ENCODE results near the gene FSIP1. TPM values are rescaled to one million over a fixed set of nuclear protein-coding genes. Genes with fewer than 3 reads are reported as not detected.

Gene FSIP1
- total RNA-seq, 1 donor from 2014 or later = 0.91 TPM

DNA sequence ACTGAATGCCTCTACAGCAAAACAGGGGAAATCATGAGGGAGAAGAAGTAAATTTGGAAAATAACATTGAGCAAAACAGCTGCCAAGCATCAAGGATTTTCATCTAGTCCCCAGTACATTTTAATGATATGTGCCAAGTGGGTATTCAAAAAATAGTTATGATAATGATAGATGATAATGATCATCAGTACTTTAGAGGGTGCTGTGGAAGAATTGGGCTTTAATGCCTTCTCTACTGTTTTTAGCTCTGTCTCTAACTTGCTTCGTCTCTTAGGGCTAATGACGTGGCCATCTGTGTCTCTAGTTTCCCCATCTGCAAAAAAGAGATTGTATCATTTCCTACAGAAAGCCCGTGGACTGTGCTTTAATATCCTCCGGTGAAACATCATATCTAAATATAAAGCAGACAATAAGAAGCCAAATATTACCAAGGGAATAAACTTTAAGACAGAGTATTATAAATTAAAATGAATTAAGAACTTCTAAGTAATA lies 10.2 kb upstream of the FSIP1 start:
- intact Hi-C loops (cut with micrococcal nuclease) = no loop called here

DNA sequence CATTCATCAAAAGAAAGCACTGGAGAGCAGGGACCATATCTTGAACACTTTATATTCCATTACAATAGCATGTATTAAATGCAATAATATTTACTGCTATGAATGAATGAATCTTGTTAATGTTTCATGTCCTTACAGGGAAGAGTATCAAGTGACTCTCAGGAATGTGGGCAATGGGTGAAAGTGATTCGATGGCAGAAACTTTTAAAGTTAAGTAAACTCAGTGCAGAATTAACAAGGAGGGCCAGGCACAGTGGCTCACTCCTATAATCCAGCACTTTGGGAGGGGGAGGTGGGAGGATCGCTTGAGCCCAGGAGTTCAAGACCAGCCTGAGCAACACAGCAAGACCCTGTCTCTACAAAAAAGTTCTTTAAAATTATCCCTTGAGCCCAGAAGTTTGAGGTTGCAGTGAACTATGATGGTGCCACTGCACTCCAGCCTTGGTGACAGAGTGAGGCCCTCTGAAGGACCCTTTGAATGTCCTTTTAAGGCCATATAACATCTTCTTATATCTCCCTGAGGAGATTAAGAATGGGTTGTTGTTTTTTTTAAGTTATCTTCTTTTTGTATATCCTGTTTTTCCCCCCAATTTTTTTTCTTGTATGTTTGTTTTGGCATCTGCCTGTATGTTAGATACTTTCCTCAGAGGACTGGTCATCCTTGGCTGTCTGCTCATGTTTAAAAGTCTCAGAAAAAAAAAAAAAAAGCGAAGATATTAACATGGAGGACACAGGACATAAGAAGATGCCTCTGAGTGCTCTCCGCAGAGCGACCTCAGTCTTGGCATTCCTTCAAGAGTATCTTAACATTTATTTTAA lies 9.6 kb upstream of the FSIP1 start:
- intact Hi-C loops (cut with micrococcal nuclease) = no loop called here

GRCh38 chr15:39789736-39790135 lies 7.1 kb upstream of the FSIP1 start:
- intact Hi-C loops (cut with micrococcal nuclease) = loop anchor here (10.0 kb wide), 3 partner anchors 425 to 1235 kb away; no protein-coding TSS in a partner anchor

GRCh38 chr15:39788800-39789565 lies 6.3 kb upstream of the FSIP1 start:
- intact Hi-C loops (cut with micrococcal nuclease) = loop anchor here (10.0 kb wide), 3 partner anchors 426 to 1234 kb away; no protein-coding TSS in a partner anchor

GRCh38 chr15:39788108-39788507 lies 5.5 kb upstream of the FSIP1 start:
- intact Hi-C loops (cut with micrococcal nuclease) = loop anchor here (10.0 kb wide), 3 partner anchors 427 to 1233 kb away; no protein-coding TSS in a partner anchor

DNA sequence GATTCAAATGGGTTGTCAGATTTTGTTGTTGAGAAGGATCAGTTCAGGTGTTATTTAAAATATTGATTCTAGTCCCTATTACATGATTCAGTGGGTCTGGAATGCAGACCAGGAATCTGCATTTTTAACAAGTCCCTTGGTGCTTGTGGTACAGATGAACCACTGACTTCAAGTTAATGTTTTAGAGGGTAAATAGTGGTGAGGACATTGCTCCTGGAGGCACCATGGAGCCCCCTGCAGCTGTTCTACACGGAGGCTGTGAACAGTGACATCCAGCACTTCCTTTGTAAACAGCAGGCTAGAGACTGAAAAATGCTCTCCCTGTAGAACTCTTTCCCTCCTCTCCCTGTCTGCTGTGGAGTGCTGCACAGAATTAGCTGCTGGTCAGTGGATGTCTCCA lies 4.8 kb upstream of the FSIP1 start:
- intact Hi-C loops (cut with micrococcal nuclease) = loop anchor here (10.0 kb wide), 3 partner anchors 427 to 1233 kb away; no protein-coding TSS in a partner anchor

DNA sequence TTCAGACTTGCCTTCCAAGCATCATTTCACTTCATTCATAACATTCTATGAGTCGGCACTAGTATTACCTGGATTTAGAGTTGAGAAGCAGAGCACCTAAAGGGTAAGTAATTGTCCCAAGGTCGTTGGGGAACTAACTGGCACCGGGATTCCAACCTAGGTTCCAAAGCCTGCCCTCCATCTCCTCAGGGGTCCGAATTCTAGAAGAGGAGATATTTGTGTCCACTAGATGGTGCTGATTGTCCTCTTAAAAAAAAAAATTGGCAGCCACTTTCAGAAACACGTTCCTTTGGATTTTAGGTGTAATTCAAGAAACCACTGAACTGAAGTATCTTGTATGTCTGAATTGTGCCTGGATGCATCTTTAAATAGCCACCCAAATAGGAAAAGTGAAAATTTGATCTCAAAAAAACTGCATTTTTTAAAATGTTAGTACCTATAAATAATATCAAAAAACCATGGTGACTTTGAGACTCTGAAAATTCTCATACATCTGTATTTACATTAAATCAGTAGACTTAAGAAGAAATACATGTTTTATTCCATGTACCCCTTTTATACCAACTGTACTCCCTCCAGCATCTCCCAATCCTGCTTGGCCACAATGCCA lies 3.9 kb upstream of the FSIP1 start:
- intact Hi-C loops (cut with micrococcal nuclease) = loop anchor here (1.0 to 10.0 kb wide), 6 partner anchors 89 to 1232 kb away; partner anchors contain the start of gene SRP14

- intact Hi-C loops (cut with micrococcal nuclease) = loop anchor here (1.0 to 10.0 kb wide), 6 partner anchors 89 to 1231 kb away; partner anchors contain the start of gene SRP14
These were observed 3.2 kb upstream of the FSIP1 start for GRCh38 chr15:39785841-39786240.

DNA sequence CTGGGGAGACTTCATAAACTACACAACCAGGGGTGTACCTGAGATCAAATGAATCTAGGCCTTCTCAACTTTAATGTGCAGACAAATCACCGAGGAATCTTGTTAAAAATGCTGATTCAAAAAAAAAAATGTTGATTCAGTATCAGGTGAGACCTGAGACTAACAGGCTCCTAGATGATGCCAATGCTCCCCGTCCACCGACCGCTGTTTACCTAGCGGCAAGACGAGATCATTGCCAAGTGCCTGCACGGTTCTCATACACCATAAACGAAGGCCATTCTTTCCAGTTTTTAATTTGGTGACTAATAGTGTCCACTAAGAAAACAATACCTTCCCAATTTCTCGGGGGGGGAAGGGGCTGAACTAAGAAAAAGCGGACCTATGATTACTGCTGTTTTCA lies 2.5 kb upstream of the FSIP1 start:
- intact Hi-C loops (cut with micrococcal nuclease) = loop anchor here (10.0 kb wide), 3 partner anchors 430 to 1230 kb away; no protein-coding TSS in a partner anchor

DNA sequence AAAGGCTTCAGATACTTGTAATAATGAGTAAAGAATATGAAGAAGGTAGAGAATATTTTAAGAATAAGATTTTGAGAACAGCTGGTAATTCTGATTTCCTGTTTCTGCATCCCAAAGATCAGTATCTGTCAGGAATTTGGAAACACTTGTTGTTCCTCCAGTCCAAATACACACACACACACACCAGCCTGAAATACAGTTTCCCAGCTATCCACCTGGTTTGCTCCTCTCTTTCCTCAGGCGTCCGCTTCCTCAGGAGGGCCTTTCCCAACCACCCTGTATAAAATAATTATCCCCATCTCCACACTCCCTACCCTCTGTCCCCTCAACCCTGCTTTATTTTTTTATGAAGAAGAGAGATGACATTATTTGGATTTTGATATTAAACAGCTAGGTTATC lies 2.0 kb upstream of the FSIP1 start:
- intact Hi-C loops (cut with micrococcal nuclease) = loop anchor here (5.0 to 10.0 kb wide), 4 partner anchors 430 to 1230 kb away; no protein-coding TSS in a partner anchor

GRCh38 chr15:39784125-39784524 lies 1.5 kb upstream of the FSIP1 start:
- intact Hi-C loops (cut with micrococcal nuclease) = loop anchor here (5.0 to 10.0 kb wide), 4 partner anchors 431 to 1229 kb away; no protein-coding TSS in a partner anchor

DNA sequence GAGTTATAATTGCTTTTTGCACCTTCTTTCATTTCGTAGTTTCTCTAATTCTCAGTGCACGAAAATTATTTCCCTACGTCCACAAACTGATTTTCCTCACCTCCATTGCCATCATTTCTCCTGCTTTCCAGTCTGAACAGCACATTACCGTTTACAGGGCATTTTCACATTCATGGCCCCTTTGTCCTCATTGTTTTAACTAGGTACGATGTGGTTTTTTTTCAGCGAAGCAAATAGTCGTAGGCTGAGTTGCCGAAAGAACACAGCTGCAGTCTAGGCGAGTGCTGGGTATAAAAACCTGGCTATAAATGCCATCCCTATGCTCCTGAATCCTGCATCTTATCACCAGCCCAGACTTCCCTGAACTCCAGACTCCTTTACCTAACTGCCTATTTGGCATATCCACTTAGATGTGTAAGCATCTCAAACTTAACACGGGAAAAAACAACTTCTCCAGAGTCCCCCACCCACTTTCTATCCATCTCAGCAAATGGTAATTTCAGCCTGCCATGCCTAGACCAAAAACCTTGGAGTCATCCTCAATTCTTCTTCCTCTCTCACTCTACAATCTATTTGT lies 691 bp upstream of the FSIP1 start:
- intact Hi-C loops (cut with micrococcal nuclease) = loop anchor here (2.0 to 10.0 kb wide), 8 partner anchors 141 to 1229 kb away; partner anchors contain the start of gene BMF

DNA sequence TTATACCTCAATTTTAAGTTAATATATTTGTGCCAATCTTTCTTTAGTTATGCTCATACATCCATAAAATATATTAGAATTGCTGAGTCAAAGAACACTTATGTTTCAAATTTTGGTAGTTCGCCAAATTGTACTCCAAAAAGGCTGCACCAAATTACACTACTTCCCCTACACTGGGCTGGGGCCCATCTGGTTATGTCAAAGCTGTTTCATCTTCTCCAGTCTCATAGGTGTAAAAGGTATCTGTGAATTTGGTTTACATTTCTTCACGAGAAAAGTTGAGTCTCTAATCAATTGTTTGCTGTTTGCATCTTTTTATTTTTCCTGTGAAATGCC lies 706 bp downstream of the FSIP1 start:
- intact Hi-C loops (cut with micrococcal nuclease) = loop anchor here (1.0 to 10.0 kb wide), 12 partner anchors 143 to 1328 kb away; partner anchors contain the start of genes BMF, EIF2AK4, FAM98B and SRP14

- intact Hi-C loops (cut with micrococcal nuclease) = loop anchor here (5.0 to 10.0 kb wide), 4 partner anchors 433 to 1227 kb away; no protein-coding TSS in a partner anchor
These were observed 1.3 kb downstream of the FSIP1 start for GRCh38 chr15:39781147-39781966.

DNA sequence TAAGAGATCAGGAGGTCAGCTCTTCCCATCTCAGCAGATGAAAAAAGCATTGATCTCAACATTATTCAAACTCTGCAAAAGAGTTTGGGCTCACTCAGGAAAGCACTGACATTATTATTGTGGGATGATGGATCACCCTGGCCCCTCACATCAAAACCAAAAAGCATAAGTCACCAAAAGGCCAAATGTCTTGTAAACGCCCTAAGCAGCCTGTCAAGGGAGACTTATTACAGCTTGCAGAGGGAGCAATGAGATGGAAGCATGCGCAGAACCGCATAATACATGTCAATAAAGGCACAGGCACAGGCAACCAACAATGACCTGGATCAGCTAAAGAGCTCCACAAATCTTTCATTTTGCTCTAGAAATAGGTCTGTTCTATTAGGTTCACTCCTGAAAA lies 4.6 kb downstream of the FSIP1 start:
- intact Hi-C loops (cut with micrococcal nuclease) = loop anchor here (10.0 kb wide), 1 partner anchor 1243 kb away; no protein-coding TSS in a partner anchor

DNA sequence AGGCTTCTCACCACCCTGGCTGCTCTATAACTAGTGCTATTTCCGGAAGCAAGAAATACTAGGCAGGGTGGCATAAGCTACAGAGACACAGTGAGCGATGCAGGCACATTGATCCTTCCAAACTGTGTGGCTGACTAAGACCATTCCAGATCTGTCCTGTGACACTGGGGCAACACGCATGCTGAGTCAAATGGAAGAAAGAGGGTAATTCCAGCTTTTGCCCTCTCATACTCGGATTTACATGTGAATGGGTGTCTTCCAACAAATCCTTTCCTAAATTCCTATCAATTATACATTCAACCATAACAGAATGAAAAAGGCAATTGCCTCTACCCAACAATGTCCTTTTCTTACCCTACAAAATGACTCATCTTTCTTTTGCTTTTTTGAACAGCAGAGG lies 5.1 kb downstream of the FSIP1 start:
- intact Hi-C loops (cut with micrococcal nuclease) = loop anchor here (10.0 kb wide), 1 partner anchor 1243 kb away; no protein-coding TSS in a partner anchor

DNA sequence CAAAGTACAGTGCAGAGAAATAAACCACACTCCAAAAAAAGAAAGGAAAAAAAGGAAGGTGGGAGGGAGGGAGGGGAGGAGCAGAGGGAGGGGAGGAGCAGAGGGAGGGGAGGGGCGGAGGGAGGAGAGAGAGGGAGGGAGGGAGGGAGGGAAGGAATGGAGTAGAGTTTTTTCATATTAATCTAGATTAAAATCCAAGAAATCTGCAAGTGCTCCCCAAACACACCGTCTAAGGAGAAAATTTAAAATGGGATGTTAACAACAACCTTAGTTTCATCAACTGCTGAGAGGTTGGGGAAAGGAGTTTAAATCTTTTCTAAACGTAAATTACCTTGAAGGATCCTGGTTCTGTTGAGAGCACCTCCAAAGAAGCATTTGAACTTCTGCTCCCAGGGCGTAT lies 6.6 kb downstream of the FSIP1 start:
- intact Hi-C loops (cut with micrococcal nuclease) = loop anchor here (10.0 kb wide), 1 partner anchor 1241 kb away; no protein-coding TSS in a partner anchor

- intact Hi-C loops (cut with micrococcal nuclease) = loop anchor here (10.0 kb wide), 1 partner anchor 1240 kb away; no protein-coding TSS in a partner anchor
These were observed 7.9 kb downstream of the FSIP1 start for GRCh38 chr15:39774688-39775267.
